ENCODE data around the gene MRGPRX3.

DNA sequence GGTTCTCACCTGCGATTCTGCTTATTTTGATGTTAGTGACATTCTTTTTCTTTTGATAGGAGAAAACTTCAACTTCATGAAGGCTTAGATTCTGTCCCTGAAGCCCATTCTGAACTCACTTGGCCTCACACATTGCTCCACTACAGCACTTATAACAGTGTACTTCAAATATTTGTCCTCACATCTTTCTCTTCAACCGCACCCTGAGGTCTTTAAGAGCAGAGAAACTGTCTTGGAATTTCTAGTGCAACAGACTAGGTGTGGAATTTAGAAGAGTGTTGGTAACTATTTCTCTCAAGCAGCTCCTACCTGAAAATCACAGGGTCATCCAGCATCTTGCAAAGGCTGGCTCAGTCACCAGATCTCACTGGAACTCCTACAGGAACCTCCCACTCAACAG, 7.8 kb downstream of the MRGPRX3 start:
- no peak for TF ChIP-seq POLR2A (IDR thresholded peaks at IDR 0.05)
- TF ChIP-seq, protein P1, sequence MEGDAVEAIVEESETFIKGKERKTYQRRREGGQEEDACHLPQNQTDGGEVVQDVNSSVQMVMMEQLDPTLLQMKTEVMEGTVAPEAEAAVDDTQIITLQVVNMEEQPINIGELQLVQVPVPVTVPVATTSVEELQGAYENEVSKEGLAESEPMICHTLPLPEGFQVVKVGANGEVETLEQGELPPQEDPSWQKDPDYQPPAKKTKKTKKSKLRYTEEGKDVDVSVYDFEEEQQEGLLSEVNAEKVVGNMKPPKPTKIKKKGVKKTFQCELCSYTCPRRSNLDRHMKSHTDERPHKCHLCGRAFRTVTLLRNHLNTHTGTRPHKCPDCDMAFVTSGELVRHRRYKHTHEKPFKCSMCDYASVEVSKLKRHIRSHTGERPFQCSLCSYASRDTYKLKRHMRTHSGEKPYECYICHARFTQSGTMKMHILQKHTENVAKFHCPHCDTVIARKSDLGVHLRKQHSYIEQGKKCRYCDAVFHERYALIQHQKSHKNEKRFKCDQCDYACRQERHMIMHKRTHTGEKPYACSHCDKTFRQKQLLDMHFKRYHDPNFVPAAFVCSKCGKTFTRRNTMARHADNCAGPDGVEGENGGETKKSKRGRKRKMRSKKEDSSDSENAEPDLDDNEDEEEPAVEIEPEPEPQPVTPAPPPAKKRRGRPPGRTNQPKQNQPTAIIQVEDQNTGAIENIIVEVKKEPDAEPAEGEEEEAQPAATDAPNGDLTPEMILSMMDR (IDR thresholded peaks at IDR 0.05), result no peak
